ENCODE measurements around the gene RALGAPA1. TPM values are rescaled to one million over a fixed set of nuclear protein-coding genes. Genes with fewer than 3 reads are reported as not detected.

RALGAPA1 gene
- total and polyA plus RNA-seq, 2 of the 13 experiments (the other 11 are each of a cell fraction or from before 2014, with no cell fraction given): 65.0 to 89.2 TPM

GRCh38 chr14:35818346-35819115, 9.4 kb upstream of the RALGAPA1 start (continued):
- TF ChIP-seq ZNF407 (CRISPR knock-in tag; IDR thresholded peaks at IDR 0.05; ENCODE audit: not compliant biosample characterization): no peak
- no peak for TF ChIP-seq NFIC (IDR thresholded peaks at IDR 0.05; ENCODE audit: low read length)
- TF ChIP-seq ZBTB3 (CRISPR knock-in tag; IDR thresholded peaks at IDR 0.05; ENCODE audit: borderline replicate concordance, low read depth): no peak
- 0 out of 2 replicates have a peak, but pooled peaks have one; percentile 10 for TF ChIP-seq RARA (CRISPR knock-in tag; IDR thresholded peaks at IDR 0.05)
- TF ChIP-seq KLF16 (CRISPR knock-in tag; IDR thresholded peaks at IDR 0.05): peak in 1 of 2 experiments; percentile 77; a peak in 1 of 4 replicates
- no peak for TF ChIP-seq ZNF143 (CRISPR knock-in tag; IDR thresholded peaks at IDR 0.05)
- 0 out of 2 replicates have a peak, but pooled peaks have one; percentile 17 for TF ChIP-seq ZBTB43 (CRISPR knock-in tag; conservative IDR thresholded peaks at IDR 0.05)
- TF ChIP-seq PAXIP1 (CRISPR knock-in tag; conservative IDR thresholded peaks at IDR 0.05): no peak
- TF ChIP-seq TFE3 (CRISPR knock-in tag; IDR thresholded peaks at IDR 0.05): peak; percentile 28; the same call in 1 of the 2 replicates
- no peak for TF ChIP-seq ZEB1 (IDR thresholded peaks at IDR 0.05; ENCODE audit: insufficient replicate concordance, low read depth)
- no peak for TF ChIP-seq ZSCAN21 (CRISPR knock-in tag; IDR thresholded peaks at IDR 0.05; ENCODE audit: borderline replicate concordance)
- no peak for TF ChIP-seq CERS6 (CRISPR knock-in tag; IDR thresholded peaks at IDR 0.05)
